DMS153 treated with DMSO at 0.1 percent for 48 hours (cell line): Measurements from ENCODE around the gene CEP112.

ENCODE experiments used
- DNase-seq: peaks from one replicate; lab custom pipeline; 2025; ENCODE audit not compliant: unreplicated experiment; lab: John Stamatoyannopoulos, UW

CEP112 gene

DNA sequence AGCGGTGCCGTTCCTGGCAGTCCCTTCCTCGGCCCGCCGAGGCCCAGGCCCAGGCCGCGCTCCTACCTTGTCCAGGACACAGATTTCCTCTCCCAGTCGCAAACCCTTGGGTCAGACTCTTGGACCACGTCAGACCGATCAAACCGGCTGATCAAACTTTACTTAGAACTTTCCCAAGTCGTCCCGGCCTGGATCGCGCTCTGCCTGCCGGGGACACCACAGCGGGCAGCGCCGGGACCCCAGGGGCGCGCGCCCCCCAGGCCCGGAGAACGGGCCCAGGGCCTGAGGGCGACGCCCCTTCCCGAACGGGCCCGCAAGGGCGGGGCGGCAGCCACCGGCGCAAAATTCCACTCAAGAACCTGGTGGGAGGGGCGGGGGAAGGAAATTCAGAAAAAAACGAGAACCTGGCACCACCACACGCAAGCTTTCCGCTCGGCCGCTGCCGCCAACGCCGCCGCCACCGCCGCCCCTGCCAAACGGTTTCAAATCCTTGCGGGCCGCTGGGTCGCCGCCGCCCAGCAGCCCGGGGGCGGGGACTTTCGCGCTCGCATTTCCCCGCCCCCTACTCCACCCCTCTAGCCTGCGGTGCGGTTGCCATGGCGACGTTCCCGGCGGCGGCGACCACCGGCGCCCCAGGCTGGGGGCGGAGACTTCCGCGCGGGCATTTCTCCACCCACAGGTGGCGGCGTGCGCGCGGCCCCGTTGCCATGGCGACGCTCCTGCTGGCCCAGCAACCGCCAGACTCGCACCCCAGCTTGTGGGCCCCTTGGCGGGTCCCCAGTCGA, at the start of gene CEP112:
TSS of gene CEP112 (minus strand) at position 541 of the 785 bp plus-strand sequence.
- peak; percentile 28 for DNase-seq

GRCh38 chr17:66240630-66241029, 48.7 kb upstream of the CEP112 start:
- DNase-seq = no peak

GRCh38 chr17:66240013-66240412, 48.1 kb upstream of the CEP112 start:
- DNase-seq = no peak

GRCh38 chr17:66235377-66235994, 43.6 kb upstream of the CEP112 start:
- DNase-seq = no peak

GRCh38 chr17:66234611-66235010, 42.7 kb upstream of the CEP112 start:
- no peak for DNase-seq

- DNase-seq = no peak
These were observed 41.3 kb upstream of the CEP112 start for GRCh38 chr17:66233023-66233753.

GRCh38 chr17:66230922-66231591, 39.1 kb upstream of the CEP112 start:
- DNase-seq = no peak

GRCh38 chr17:66229783-66230538, 38.0 kb upstream of the CEP112 start:
- DNase-seq = no peak

DNA sequence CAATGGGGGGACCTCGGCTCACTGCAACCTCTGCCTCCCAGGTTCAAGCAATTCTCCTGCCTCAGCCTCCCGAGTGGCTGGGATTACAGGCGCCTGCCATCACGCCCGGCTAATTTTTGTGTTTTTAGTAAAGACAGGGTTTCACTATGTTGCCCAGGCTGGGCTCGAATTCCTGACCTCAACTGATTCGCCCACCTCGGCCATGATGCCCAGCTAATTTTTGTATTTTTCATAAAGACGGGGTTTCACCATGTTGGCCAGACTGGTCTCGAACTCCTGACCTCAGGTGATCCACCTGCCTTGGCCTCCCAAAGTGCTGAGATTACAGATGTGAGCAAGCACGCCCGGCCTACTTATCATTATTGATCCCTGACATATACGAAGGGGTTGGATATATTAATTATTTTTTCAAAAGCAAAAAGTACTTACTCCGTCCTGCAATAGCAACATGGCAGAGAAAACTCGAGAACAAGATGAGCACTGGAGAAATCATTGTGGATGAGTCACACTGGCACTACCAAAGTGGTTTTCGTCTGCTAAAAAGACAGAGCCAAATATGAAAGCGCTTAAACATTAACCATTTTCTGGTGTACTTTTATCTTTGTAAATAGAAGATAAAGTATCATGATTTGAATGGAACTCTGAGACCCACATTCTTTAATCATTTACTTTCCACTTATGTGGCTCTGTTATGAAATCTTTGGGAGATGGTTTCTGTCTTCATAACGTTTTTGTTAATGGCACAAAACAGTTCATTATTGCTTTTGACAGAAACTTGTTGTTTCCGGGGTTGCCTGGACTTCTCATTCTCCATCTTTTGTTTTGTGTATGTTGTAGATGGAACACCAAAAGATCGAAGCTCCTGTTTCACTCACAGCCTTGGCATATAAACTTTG, 37.2 kb upstream of the CEP112 start, which contains the start of gene APOH:
TSS of gene APOH (minus strand) at position 529 of the 896 bp plus-strand sequence. CDS start at position 493, 36 bp downstream.
- no peak for DNase-seq

DNA sequence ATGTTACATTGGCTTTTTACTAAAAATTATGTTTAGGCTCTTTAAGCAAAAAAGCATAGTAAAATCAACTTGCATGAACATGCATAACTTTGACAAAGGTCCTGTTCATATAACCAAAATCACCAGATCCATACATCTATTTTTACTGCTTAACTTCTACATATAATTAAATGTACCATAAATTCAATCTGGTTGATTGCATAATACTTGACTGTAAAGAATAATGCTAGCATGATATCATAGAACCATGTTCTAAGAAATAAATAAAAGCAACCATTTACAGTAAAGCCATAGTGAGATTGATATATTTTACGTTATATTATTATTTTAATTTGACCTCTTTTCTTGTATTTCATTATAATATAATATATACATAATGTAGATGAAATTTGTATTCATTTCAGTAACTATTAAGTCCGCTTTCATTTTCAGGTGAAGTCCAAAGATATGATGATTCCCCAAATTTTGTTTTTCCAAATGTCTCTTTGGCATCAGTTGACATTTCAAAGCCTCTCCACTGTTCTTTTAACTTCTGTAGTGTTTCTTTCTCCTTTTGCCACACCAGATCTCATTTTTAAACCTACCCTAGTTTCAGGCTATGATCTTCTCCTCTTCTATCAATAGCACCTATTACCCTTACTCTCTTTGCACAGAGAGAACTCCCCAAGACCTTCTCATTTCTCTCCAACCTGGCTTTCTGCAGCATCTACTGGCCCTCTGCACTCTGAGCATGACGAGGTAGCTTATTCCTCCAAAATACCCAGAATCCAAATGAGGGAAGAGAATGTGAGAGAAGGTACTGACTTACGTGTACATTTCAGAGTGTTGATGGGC, 35.5 kb upstream of the CEP112 start:
- no peak for DNase-seq

GRCh38 chr17:66222798-66223350, 30.9 kb upstream of the CEP112 start:
- DNase-seq = no peak

DNA sequence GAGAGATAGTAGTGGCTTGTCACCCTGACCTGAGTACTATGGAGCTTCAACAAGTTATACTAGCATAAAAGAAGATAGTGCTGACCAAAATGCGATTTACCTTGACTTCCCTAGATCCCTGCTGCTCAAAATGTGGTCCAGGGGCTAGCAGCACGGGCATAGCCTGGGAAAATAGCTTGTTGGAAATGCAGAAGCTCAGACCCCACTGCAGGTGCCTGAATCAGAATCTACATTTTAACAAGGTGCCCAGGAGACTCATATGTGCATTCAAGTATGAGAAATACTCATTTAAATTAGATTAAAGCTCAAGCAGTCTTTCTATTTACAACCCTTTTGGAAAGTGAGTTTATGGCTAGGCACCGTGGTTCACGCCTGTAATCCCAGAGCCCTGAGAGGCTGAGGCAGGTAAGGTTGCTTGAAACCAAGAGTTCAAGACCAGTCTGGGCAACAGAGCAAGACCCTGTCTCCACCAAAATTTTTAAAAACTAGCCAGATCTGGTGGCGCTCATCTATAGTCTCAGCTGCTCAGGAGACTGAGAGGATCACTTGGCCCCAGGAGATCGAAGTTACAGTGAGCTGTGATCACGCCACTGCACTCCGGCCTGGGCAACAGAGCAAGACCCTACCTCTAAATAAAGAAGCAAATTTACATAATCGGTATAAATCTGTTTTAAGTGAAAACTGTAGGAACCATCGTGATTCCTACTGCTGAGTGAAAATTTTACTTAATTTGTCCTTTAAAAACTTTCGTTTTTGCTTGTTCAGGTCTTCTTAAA, 30.0 kb upstream of the CEP112 start:
- no peak for DNase-seq

DNA sequence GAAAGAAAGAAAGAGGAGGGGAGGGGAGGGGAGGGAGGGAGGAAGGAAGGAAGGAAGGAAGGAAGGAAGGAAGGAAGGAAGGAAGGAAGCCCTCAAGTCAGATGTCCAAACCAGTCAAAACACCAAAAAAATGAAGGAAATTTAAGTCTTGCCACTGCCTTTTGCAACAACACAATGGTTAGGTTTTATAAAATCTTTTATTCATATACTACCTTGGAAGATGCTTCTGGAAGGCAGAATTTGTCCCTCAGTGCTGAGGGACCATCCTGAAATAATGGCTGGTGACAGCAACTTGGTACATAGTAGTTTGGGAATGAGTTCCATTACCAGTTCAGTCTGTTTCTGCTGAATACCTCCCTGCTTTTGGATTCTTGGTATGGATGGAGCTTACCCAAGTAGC, 29.4 kb upstream of the CEP112 start:
- no peak for DNase-seq

DNA sequence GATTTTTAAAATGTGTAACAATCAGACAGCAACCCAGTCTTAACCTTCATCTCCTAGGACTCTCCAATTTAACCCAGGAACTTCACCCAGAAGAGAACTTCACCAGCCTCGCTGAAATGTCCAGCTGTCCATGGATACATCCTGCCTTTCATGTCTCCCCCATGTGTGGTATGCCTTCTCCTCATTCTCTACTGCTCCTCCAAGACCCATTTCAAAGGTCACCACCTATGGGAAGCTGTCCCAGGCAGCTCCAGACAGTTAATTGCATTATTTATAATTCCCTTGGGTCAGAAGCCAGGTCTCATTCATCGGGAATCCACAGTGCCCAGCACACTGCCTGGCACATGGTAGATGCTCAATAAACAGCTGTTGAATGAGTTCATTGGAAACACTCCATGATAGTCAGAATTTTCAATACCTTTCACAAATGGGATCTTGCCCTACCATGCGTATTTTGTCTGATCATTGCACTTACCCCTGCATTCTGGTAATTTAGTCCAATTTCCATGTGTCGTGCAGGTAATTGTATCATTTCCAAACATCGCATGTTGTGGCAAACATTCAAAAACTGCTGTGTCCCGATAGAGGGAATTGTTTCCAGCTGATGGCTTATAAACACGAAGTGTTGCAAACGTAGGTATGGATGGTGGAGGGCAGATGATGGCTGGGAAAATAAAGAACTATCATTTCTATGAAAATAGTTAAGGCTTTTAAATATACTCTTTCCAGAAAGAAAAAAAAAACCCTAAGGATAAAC, 28.3 kb upstream of the CEP112 start:
- DNase-seq = no peak

GRCh38 chr17:66215529-66215911, 23.6 kb upstream of the CEP112 start:
- no peak for DNase-seq

DNA sequence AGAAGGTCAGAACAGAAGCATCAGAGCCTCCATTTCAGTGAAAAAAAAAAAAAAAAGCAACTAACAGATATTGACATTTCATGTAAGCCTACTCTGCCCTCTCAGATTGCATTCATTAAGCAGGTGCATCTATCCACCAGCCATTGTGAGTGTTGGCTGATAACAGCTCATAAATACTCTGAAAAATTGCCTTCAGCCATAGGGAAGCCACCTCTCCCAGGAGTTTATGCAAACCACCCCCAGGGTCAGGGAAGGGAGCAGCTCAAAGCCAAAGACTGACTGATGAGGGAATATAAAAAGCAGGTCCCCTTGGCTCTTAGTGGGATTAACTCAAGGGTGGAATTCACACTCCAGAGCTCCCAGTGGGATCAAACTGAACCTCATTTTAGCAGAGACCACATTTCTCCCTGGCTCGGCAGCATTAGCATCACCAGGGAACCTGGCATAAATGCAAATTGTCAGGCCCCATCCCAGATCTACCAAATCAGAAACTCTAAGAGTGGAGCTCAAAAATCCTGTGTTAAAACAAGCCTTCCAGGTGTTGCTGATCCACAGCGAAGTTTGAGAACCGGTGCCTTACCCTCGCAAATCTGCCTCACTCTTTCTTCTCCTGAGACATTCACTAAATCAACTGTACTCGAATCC, 23.1 kb upstream of the CEP112 start:
- no peak for DNase-seq
